ENCODE data around the gene SUPV3L1.
"Not testable (repeated sequence)": the region's sequence is repeated elsewhere in the genome, so short reads cannot be mapped to it uniquely, and the experiment has no call there.

The SUPV3L1 gene

DNA sequence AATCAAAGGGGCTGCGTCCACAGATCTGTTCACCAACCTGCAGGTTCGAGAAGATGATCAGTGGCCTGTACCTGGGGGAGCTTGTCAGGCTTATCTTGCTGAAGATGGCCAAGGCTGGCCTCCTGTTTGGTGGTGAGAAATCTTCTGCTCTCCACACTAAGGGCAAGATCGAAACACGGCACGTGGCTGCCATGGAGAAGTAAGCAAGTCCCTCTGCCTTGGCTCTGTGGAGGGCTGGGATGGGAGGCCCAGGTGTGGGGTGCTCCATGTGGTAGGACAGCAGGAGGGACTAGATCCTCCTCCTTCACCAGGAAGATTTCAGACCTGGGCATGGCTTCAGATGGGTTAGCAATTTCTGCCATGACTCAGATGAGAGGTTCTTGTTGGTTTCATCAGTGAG, 66.0 kb downstream of the SUPV3L1 start:
- TF ChIP-seq, protein P1, sequence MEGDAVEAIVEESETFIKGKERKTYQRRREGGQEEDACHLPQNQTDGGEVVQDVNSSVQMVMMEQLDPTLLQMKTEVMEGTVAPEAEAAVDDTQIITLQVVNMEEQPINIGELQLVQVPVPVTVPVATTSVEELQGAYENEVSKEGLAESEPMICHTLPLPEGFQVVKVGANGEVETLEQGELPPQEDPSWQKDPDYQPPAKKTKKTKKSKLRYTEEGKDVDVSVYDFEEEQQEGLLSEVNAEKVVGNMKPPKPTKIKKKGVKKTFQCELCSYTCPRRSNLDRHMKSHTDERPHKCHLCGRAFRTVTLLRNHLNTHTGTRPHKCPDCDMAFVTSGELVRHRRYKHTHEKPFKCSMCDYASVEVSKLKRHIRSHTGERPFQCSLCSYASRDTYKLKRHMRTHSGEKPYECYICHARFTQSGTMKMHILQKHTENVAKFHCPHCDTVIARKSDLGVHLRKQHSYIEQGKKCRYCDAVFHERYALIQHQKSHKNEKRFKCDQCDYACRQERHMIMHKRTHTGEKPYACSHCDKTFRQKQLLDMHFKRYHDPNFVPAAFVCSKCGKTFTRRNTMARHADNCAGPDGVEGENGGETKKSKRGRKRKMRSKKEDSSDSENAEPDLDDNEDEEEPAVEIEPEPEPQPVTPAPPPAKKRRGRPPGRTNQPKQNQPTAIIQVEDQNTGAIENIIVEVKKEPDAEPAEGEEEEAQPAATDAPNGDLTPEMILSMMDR (IDR thresholded peaks at IDR 0.05; ENCODE audit: insufficient read depth, low read length, poor library complexity, severe bottlenecking): no peak
- Histone ChIP-seq H3K27me3 (replicated peaks; ENCODE audit: control insufficient read depth, insufficient read depth, low read length) (peaks cover 2% of the 10 kb centered on the region; the same call in 1 of the 2 replicates), H3K36me3 (ENCODE audit: control insufficient read depth, insufficient read depth, low read length) (no peaks in the 10 kb centered on the region), H3K4me3 (replicated peaks; ENCODE audit: low read depth, low read length) (no peak overlapping the region)
- no peak for DNase-seq (ENCODE audit: extremely low read depth, insufficient read length)

DNA sequence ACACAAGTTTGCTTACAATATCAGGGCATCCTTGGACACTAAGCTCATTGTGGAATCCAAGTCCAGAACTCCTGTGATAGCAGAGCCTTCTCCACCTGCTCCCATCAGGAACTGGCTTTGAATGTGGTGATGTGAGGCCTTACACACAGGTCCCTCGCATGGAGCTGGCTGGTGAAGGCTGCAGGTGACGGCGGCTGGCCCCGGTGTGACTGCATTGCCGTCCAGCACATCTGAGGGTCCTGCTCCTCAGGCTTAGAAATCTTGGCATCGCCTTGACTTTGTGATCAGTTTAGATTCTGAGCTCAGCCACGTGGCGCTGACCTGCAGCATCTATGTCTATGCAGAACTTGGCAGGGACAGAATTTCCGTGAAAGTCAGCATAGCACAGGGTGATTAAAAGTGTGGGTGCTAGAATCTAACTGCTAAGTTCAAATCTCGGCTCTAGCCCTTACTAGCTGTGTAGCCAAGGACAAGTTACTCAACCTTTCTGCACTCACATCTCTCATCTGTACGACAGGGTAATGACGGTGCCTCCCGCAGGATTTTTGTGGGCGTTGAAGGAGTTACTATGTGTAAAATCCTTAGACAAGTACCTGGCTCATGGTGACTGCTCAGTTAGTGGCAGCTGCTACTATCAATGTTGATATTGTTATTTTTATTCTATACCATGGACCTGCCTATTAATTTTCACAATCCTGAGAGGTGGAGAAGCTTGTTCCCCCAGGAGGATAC, 66.7 kb downstream of the SUPV3L1 start:
- Histone ChIP-seq H3K4me3 (replicated peaks; ENCODE audit: low read depth, low read length) (no peak overlapping the region), H3K27me3 (replicated peaks; ENCODE audit: control insufficient read depth, insufficient read depth, low read length) (peaks cover 2% of the 10 kb centered on the region; the same call in 1 of the 2 replicates), H3K36me3 (ENCODE audit: control insufficient read depth, insufficient read depth, low read length) (no peaks in the 10 kb centered on the region)
- no peak for DNase-seq (ENCODE audit: extremely low read depth, insufficient read length)
- TF ChIP-seq, protein P1 (IDR thresholded peaks at IDR 0.05; ENCODE audit: insufficient read depth, low read length, poor library complexity, severe bottlenecking): no peak

DNA sequence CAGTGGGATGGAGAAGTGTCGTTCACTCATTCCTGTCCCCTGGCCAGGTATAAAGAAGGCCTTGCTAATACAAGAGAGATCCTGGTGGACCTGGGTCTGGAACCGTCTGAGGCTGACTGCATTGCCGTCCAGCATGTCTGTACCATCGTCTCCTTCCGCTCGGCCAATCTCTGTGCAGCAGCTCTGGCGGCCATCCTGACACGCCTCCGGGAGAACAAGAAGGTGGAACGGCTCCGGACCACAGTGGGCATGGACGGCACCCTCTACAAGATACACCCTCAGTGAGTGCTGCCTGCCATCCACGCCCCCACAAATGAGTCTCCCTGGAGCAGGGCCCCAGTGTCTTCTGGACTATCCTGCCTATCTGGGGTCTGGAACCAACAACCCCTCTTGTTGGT, 67.3 kb downstream of the SUPV3L1 start:
- TF ChIP-seq, protein P1 (IDR thresholded peaks at IDR 0.05; ENCODE audit: insufficient read depth, low read length, poor library complexity, severe bottlenecking): no peak
- H3K27me3 ChIP-seq (replicated peaks; ENCODE audit: control insufficient read depth, insufficient read depth, low read length): peaks cover 2% of the 10 kb centered on the region; the same call in 1 of the 2 replicates
- DNase-seq (ENCODE audit: extremely low read depth, insufficient read length): no peak
- H3K36me3 ChIP-seq (ENCODE audit: control insufficient read depth, insufficient read depth, low read length): no peaks in the 10 kb centered on the region
- H3K4me3 ChIP-seq (replicated peaks; ENCODE audit: low read depth, low read length): no peak overlapping the region

DNA sequence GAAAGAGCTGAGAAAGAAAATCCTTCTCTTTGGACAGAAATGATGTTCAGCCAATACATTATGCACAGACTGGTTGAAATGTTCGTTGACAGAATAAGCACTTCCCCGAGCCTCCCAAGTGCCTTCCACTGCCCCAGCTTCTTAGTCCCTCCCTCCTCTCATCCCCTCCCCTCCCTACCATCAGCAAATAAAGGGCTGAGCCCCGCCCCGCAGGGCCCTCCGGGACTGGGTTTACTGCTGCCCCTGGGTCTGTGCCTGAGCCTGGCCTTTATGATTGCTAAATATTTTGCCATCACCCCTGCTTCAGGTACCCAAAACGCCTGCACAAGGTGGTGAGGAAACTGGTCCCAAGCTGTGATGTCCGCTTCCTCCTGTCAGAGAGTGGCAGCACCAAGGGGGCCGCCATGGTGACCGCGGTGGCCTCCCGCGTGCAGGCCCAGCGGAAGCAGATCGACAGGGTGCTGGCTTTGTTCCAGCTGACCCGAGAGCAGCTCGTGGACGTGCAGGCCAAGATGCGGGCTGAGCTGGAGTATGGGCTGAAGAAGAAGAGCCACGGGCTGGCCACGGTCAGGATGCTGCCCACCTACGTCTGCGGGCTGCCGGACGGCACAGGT, 68.2 kb downstream of the SUPV3L1 start:
- H3K4me3 ChIP-seq (replicated peaks; ENCODE audit: low read depth, low read length): no peak overlapping the region
- no peak for DNase-seq (ENCODE audit: extremely low read depth, insufficient read length)
- H3K27me3 ChIP-seq (replicated peaks; ENCODE audit: control insufficient read depth, insufficient read depth, low read length): peaks cover 2% of the 10 kb centered on the region; the same call in 1 of the 2 replicates
- TF ChIP-seq, protein P1 (IDR thresholded peaks at IDR 0.05; ENCODE audit: insufficient read depth, low read length, poor library complexity, severe bottlenecking): no peak
- no peaks in the 10 kb centered on the region for H3K36me3 ChIP-seq (ENCODE audit: control insufficient read depth, insufficient read depth, low read length)

DNA sequence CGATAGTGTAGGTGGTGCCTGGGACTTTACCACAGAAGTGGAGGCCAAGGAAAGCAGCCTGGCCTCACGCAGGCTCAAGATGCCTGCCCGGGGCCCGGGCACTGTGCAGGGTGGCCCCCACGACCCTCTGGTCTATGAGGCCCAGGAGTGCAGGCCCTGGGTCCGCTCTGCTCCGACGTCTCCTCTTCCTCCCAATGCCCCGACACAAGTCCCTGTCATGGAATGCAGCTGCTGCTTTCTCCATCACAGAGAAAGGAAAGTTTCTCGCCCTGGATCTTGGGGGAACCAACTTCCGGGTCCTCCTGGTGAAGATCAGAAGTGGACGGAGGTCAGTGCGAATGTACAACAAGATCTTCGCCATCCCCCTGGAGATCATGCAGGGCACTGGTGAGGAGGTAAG, 70.0 kb downstream of the SUPV3L1 start:
- Histone ChIP-seq H3K36me3 (ENCODE audit: control insufficient read depth, insufficient read depth, low read length) (no peaks in the 10 kb centered on the region), H3K27me3 (replicated peaks; ENCODE audit: control insufficient read depth, insufficient read depth, low read length) (peaks cover 2% of the 10 kb centered on the region; the same call in 1 of the 2 replicates), H3K4me3 (replicated peaks; ENCODE audit: low read depth, low read length) (no peak overlapping the region)
- TF ChIP-seq, protein P1 (IDR thresholded peaks at IDR 0.05; ENCODE audit: insufficient read depth, low read length, poor library complexity, severe bottlenecking): no peak
- no peak for DNase-seq (ENCODE audit: extremely low read depth, insufficient read length)

DNA sequence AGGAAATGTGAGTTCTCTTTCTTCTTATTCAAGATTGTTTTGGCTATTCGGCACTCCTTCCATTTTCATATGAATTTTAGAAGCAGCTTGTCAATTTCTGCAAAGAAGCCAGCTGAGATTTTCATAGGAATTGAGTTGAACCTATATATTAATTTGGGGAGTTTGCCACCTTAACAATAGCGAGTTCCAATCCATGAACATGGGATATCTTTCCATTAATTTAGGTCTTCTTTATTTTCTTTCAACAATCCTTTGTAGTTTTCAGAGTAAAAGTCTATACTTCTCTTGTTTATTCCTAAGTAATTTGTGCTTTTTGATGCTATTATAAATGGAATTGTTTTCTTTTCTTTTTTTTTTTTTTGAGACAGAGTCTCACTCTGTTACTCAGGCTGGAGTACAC, 71.4 kb downstream of the SUPV3L1 start:
- not testable (repeated sequence) for DNase-seq (ENCODE audit: extremely low read depth, insufficient read length); H3K4me3 ChIP-seq (replicated peaks; ENCODE audit: low read depth, low read length); H3K36me3 ChIP-seq (ENCODE audit: control insufficient read depth, insufficient read depth, low read length); H3K27me3 ChIP-seq (replicated peaks; ENCODE audit: control insufficient read depth, insufficient read depth, low read length)
